Kidney (tissue), 14 donors: ENCODE results near the gene KATNAL1. TPM values are rescaled to one million over a fixed set of nuclear protein-coding genes. Genes with fewer than 3 reads are reported as not detected.

Source experiments
- DNase-seq, 5 donors: peaks; one replicate each; pipeline ENCODE4 v3.0.0-alpha.2; 2013 to 2020
- FAIRE-seq: peaks from 2 replicates; lab custom pipeline; 2012; peaks lifted over from hg19 to GRCh38; lab: Jason Lieb, UNC
- H3K27ac ChIP-seq, 2 donors: one replicate each; pipeline ENCODE4 v1.7.0; 2013; ENCODE audit warnings: low read depth in 2 of 2, low read length in 2 of 2, inconsistent platforms in 1 of 2
- H3K27me3 ChIP-seq: one replicate; pipeline ENCODE4 v1.7.1; 2013; ENCODE audit warnings: low read length, inconsistent platforms; ENCODE audit not compliant: control insufficient read depth, insufficient read depth
- H3K36me3 ChIP-seq, 3 donors: one replicate each; pipeline versions ENCODE4 v1.7.0 to v1.7.1; 2013; ENCODE audit warnings: low read length in 3 of 3, control low read depth in 1 of 3, inconsistent platforms in 1 of 3; ENCODE audit not compliant: insufficient read depth in 3 of 3, control insufficient read depth in 2 of 3
- H3K4me1 ChIP-seq, 3 donors: one replicate each; pipeline versions ENCODE4 v1.7.0 to v1.7.1; 2013; ENCODE audit warnings: low read length in 3 of 3, inconsistent platforms in 1 of 3, low read depth in 1 of 3; ENCODE audit not compliant: control insufficient read depth in 2 of 3, insufficient read depth in 2 of 3
- H3K4me3 ChIP-seq, 3 donors: one replicate each; pipeline versions ENCODE4 v1.7.0 to v1.8.1; 2013; ENCODE audit warnings: low read length in 3 of 3, control low read depth in 1 of 3, inconsistent platforms in 1 of 3
- H3K9ac ChIP-seq, 3 donors: one replicate each; pipeline versions ENCODE4 v1.7.0 to v1.7.1; 2013; ENCODE audit warnings: low read length in 3 of 3, control low read depth in 1 of 3, inconsistent platforms in 1 of 3
- H3K9me3 ChIP-seq, 3 donors: one replicate each; pipeline versions ENCODE4 v1.7.0 to v1.7.1; 2013; ENCODE audit warnings: low read length in 3 of 3, control low read depth in 1 of 3, inconsistent platforms in 1 of 3; ENCODE audit not compliant: control insufficient read depth in 2 of 3, insufficient read depth in 1 of 3
- intact Hi-C: fragments of 100-400 bp; cut with DNase I; formaldehyde crosslinking; loops from one replicate; pipeline ENCODE4 v1.11.1; 2022
- polyA plus RNA-seq: library from polyadenylated mRNA; stranded (reverse); fragments of 350-450 nt; fragmentation: Illumina TruSeq; extraction: RNeasy Lipid Tissue Mini Kit (QIAGEN cat#74804); gene quantifications from one replicate; pipeline ENCODE4 v1.2.3, GENCODE V29; 2014; ENCODE audit warnings: low read depth, low replicate concordance; ENCODE audit not compliant: insufficient read depth
- total RNA-seq: library from RNA; stranded (reverse); fragmentation: NEBNext Ultra II Directional; extraction: Animal tissue kit (Norgen Biotek cat#: 25700); gene quantifications from one replicate; pipeline ENCODE4 v1.2.1, GENCODE V29; 2021
- TF ChIP-seq, protein P1 (sequence below): IDR thresholded peaks from 3 replicates; pipeline ENCODE4 v1.5.1; 2012; ENCODE audit warnings: mild to moderate bottlenecking, moderate library complexity, borderline replicate concordance; ENCODE audit not compliant: insufficient read depth; ENCODE audit errors: extremely low read depth
- donor health status: control.
- donor health status: control.
- donor health status: control.
- donor health status: control.
- donor health status: control.
- donor health status: DM: yes; HTN: yes; CAD: no.
- donor health status: Normal renal cell carcinoma (clear cell type).

Gene KATNAL1
- total and polyA plus RNA-seq, 2 donors from 2014 or later = 2.5 to 21.8 TPM

DNA sequence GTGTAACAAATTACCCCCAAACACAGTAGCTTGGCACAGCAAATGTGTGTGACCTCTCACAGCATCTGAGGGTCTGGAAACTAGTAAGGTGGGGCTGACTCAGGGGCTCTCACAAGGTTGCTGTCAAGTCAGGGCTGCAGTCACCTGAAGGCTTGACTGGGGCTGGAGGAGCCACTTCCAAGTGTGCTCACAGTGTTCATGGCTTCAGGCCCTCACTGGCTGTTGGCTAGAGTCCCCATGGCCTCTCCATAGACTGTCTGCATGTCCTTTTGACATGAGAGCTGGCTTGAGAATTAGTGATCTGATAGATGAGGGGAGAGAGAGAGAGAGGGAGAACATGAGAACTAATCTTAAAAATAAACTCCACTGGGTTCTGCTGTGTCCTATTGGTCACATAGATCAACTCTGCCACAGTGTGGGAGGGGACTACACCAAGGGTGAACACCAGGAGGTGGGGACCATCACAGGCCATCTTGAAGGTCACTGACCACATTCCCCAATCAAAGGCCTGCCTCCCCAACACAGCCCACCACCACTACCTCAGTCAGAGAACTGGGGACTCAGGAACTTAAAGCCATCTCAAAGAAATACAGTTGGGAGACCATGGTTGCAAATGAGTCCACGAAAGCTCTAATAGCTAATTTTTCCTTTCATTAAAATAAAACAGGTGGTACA lies 38.2 kb upstream of the KATNAL1 start:
- Histone ChIP-seq H3K4me3 (no peak overlapping the region), H3K9me3 (no peaks in the 10 kb centered on the region), H3K27ac (no peak overlapping the region), H3K36me3 (no peaks in the 10 kb centered on the region), H3K9ac (no peak overlapping the region), H3K27me3 (no peaks in the 10 kb centered on the region), H3K4me1 (peaks cover 0 to 2% (median 0%) of the 10 kb centered on the region in 3 donors)
- no peak for FAIRE-seq
- DNase-seq = no peak
- TF ChIP-seq, protein P1, sequence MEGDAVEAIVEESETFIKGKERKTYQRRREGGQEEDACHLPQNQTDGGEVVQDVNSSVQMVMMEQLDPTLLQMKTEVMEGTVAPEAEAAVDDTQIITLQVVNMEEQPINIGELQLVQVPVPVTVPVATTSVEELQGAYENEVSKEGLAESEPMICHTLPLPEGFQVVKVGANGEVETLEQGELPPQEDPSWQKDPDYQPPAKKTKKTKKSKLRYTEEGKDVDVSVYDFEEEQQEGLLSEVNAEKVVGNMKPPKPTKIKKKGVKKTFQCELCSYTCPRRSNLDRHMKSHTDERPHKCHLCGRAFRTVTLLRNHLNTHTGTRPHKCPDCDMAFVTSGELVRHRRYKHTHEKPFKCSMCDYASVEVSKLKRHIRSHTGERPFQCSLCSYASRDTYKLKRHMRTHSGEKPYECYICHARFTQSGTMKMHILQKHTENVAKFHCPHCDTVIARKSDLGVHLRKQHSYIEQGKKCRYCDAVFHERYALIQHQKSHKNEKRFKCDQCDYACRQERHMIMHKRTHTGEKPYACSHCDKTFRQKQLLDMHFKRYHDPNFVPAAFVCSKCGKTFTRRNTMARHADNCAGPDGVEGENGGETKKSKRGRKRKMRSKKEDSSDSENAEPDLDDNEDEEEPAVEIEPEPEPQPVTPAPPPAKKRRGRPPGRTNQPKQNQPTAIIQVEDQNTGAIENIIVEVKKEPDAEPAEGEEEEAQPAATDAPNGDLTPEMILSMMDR = no peak
- intact Hi-C loops = no loop called here

DNA sequence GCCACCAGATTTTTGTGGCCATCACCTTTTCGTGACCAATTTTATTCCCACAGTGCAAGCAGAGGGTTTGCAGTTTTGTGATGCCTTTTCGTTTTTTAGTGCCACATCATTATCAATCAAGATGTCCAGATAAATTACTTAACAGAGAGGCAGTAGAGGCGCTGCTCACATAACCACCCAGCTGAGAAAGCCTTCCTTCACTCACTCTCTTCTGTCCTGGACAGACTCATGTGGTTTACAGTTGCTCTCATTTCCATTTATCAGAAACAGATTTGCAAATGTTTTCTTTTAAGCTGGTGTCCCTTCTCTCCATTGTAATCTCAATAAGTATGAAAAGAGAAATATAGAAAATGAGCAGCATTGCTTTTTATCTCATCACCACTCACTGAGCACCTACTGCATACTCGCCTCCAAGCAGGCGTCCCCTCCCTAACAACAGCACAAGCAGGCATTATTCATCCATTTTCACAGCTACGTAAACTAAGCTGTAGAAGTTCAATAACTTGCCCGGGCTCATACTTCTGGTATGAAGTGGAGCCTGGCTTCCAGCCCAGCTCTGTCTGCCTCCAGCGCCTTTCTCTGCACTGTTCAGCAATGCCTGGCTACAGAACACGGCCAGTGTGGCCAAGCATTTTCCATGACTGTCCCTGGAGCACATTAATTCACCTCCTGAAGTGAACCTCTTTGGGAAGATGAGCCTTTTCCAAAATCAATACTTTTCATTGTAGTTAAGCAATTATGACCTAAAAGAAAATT lies 34.6 kb upstream of the KATNAL1 start:
- TF ChIP-seq, protein P1 = no peak
- peaks cover 0 to 6% (median 6%) of the 10 kb centered on the region in 3 donors for H3K4me1 ChIP-seq
- no peaks in the 10 kb centered on the region for H3K9me3 ChIP-seq
- DNase-seq (peak in 3 of 5 donors; percentile 19 to 92 (median 48)), FAIRE-seq (no peak)
- intact Hi-C loops = no loop called here
- H3K27ac ChIP-seq = no peak overlapping the region
- H3K4me3 ChIP-seq = peak overlapping the region in 1 of 3 donors; percentile 12
- H3K27me3 ChIP-seq = no peaks in the 10 kb centered on the region
- no peak overlapping the region for H3K9ac ChIP-seq
- H3K36me3 ChIP-seq = no peaks in the 10 kb centered on the region

DNA sequence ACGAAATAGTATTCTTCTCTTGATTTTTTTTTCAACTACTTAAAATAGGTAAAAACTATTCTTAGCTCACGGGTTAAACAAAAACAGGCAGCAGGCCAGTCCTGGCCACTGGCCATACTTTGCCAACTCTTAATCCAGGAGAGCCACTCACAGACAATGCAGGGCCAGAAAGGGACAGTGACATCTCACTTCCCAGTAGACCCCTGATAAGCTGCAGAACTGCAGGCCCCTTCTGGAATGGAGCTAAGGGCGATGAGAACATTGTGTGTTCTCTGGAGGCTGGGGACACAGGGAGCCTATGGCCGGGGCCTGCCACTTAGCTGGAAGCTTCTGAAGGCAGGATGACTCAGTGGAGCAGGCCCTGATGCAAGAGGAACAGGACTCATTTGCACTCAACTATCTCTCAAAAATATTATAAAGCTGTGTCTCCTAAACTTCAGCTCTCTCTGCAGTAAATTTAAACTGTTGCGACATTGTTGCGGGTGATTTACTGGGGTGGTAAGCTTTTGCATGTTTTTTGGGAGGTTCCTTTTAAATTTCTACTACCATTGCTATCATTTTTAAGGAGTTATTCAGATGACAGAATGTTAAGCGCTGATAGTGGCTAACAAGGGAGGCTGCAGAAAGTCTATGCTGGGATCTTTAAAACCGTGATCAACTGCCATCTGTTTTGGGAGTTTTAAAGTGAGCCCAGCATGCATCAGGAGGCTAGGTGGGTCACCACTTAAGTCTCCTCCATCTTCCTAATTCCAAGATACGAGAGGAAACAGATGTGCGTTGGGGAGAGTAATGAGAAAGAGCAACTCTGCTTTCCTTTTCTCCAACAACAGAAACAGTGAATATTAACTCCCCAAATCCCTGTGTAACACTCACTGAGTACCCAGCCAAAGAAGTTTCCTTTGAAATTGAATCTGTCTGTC lies 33.2 kb upstream of the KATNAL1 start:
- H3K4me3 ChIP-seq = peak overlapping the region in 1 of 3 donors; percentile 12
- no peak overlapping the region for H3K9ac ChIP-seq
- DNase-seq (peak in 2 of 5 donors; percentile 40 to 93), FAIRE-seq (no peak)
- intact Hi-C loops = no loop called here
- TF ChIP-seq, protein P1 = no peak
- peaks cover 0 to 6% (median 6%) of the 10 kb centered on the region in 3 donors for H3K4me1 ChIP-seq
- no peaks in the 10 kb centered on the region for H3K36me3 ChIP-seq
- no peaks in the 10 kb centered on the region for H3K27me3 ChIP-seq
- H3K9me3 ChIP-seq = no peaks in the 10 kb centered on the region
- H3K27ac ChIP-seq = peak overlapping the region in 1 of 2 donors; percentile 19
